ENCODE measurements around the gene LAMA3.

DNA sequence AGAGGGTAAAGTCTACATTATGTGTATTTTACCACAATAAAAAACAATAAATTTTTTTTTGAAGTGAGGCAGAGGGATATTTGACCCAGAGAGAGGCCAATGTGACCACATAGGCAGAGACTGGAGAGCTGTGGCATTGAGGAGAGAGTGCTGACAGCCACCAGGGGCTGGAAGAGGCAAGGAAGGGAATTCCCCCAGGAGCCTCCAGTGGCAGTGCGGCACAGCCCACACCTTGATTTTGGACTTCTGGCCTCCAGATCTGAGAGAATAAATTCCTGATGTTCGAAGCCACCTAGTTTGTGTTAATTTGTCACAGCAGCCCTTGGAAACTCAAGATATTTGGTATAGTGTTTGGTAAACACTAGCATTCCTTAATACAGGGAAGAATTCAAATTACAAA, 49.2 kb upstream of the LAMA3 start:
- TF ChIP-seq POLR2A (IDR thresholded peaks at IDR 0.05; ENCODE audit: borderline replicate concordance, extremely low read depth, insufficient read depth, insufficient read length) (no peak), ELF1 (IDR thresholded peaks at IDR 0.05; ENCODE audit: borderline replicate concordance, low read depth) (no peak), EZH2 (IDR thresholded peaks at IDR 0.05) (no peak), CBX3 (IDR thresholded peaks at IDR 0.05; ENCODE audit: low read depth) (no peak), RAD21 (IDR thresholded peaks at IDR 0.05; ENCODE audit: low read depth) (no peak), JUND (IDR thresholded peaks at IDR 0.05) (no peak), POLR2AphosphoS5 (IDR thresholded peaks at IDR 0.05; ENCODE audit: low read depth, low read length) (no peak), SRF (IDR thresholded peaks at IDR 0.05; ENCODE audit: low read depth) (no peak), EZH2phosphoT487 (IDR thresholded peaks at IDR 0.05; ENCODE audit: borderline replicate concordance) (no peak), YY1 (IDR thresholded peaks at IDR 0.05; ENCODE audit: extremely low read depth, insufficient replicate concordance, low read depth, low read length) (no peak), SIN3A (IDR thresholded peaks at IDR 0.05; ENCODE audit: low read depth) (no peak)
- TF ChIP-seq, protein P1, sequence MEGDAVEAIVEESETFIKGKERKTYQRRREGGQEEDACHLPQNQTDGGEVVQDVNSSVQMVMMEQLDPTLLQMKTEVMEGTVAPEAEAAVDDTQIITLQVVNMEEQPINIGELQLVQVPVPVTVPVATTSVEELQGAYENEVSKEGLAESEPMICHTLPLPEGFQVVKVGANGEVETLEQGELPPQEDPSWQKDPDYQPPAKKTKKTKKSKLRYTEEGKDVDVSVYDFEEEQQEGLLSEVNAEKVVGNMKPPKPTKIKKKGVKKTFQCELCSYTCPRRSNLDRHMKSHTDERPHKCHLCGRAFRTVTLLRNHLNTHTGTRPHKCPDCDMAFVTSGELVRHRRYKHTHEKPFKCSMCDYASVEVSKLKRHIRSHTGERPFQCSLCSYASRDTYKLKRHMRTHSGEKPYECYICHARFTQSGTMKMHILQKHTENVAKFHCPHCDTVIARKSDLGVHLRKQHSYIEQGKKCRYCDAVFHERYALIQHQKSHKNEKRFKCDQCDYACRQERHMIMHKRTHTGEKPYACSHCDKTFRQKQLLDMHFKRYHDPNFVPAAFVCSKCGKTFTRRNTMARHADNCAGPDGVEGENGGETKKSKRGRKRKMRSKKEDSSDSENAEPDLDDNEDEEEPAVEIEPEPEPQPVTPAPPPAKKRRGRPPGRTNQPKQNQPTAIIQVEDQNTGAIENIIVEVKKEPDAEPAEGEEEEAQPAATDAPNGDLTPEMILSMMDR (IDR thresholded peaks at IDR 0.05 in 2 of 3, conservative IDR thresholded peaks at IDR 0.05 in 1 of 3; ENCODE audit: borderline replicate concordance in 1 of 3, insufficient read depth in 1 of 3, low read depth in 2 of 3, low read length in 2 of 3) = peak in 2 of 3 experiments; percentile 29 to 31; a peak in 3 of 6 replicates

All from HCT116 (cell line).